Measurements from ENCODE around the gene TMEM176B.

DNA sequence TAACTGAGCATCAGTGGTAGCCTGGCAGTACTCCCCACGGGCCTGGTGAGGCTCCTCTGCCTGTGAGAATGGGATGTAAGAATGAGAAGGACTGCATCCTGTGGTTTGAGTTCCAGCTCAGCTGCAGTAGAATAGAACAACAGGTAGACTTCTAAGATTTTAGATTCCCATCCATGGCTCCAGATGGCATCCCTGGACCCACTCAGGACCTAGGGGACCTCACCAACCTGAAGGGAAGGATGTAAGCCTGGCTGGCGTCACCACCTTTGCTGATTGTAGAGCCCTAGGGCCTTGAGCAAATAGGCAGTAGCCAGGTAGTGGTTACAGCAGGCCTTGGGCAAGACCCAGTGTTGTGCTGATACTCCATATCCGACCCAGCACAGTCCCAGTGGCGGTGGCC lies 42.6 kb upstream of the TMEM176B start:
- no peak for TF ChIP-seq POLR2A (IDR thresholded peaks at IDR 0.05)
- no peak for TF ChIP-seq CTCF (IDR thresholded peaks at IDR 0.05)
